ENCODE measurements around the gene RANBP1.

The RANBP1 gene

DNA sequence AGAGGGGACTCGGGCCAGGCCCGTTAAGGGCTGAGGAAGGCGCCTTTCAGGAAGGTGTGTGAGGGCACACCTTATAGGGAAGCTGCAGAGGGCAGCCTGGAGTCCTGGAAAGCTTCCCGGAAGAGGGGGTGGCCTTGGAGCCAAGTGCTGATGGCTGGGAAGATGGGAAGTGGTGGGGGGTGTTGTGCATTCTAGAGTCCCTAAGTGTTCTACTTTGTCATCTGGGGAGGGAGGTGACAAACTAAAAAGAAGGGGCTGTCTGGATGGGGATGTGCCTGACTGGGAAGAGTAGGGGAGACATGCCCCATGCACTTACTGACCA is 22.5 kb downstream of the RANBP1 start:
- no peak overlapping the region for H3K27ac ChIP-seq (ENCODE audit: low read length)
- no peaks in the 10 kb centered on the region for H3K4me1 ChIP-seq (ENCODE audit: control insufficient read depth, low read depth, low read length)
- no peak overlapping the region for H3K9ac ChIP-seq (ENCODE audit: low read length)
- H3K9me3 ChIP-seq (ENCODE audit: control insufficient read depth, low read depth, low read length), result no peaks in the 10 kb centered on the region
- peaks cover 3% of the 10 kb centered on the region for H3K36me3 ChIP-seq (ENCODE audit: control insufficient read depth, low read depth, low read length)
- H3K4me3 ChIP-seq (ENCODE audit: low read length), result no peak overlapping the region
- H3K27me3 ChIP-seq (ENCODE audit: control insufficient read depth, insufficient read depth, low read length), result no peaks in the 10 kb centered on the region

GRCh38 chr22:20138868-20139267 is 23.0 kb downstream of the RANBP1 start:
- Histone ChIP-seq H3K36me3 (ENCODE audit: control insufficient read depth, low read depth, low read length) (peaks cover 3% of the 10 kb centered on the region), H3K27ac (ENCODE audit: low read length) (no peak overlapping the region), H3K4me3 (ENCODE audit: low read length) (no peak overlapping the region), H3K4me1 (ENCODE audit: control insufficient read depth, low read depth, low read length) (no peaks in the 10 kb centered on the region), H3K27me3 (ENCODE audit: control insufficient read depth, insufficient read depth, low read length) (no peaks in the 10 kb centered on the region), H3K9ac (ENCODE audit: low read length) (no peak overlapping the region), H3K9me3 (ENCODE audit: control insufficient read depth, low read depth, low read length) (no peaks in the 10 kb centered on the region)

- Histone ChIP-seq H3K9me3 (ENCODE audit: control insufficient read depth, low read depth, low read length) (no peaks in the 10 kb centered on the region), H3K27ac (ENCODE audit: low read length) (no peak overlapping the region), H3K36me3 (ENCODE audit: control insufficient read depth, low read depth, low read length) (peaks cover 3% of the 10 kb centered on the region), H3K4me1 (ENCODE audit: control insufficient read depth, low read depth, low read length) (no peaks in the 10 kb centered on the region), H3K27me3 (ENCODE audit: control insufficient read depth, insufficient read depth, low read length) (no peaks in the 10 kb centered on the region), H3K4me3 (ENCODE audit: low read length) (no peak overlapping the region), H3K9ac (ENCODE audit: low read length) (no peak overlapping the region)
Measured at GRCh38 chr22:20139391-20140106, 23.6 kb downstream of the RANBP1 start.

DNA sequence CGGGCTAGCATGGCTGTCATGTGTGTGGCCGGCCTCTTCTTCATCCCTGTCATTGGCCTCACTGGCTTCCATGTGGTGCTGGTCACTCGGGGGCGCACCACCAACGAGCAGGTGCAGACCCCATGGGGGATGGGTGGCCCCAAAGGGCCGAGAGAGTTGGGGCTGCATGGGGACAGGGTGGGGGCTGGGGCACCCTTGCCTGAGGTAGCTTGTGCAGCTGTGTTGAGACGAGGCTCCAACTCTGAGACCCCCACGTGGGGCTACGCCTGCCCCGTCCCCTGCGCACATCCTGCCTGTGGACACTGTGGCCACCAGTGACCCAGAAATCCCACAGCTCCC is 24.2 kb downstream of the RANBP1 start:
- no peak overlapping the region for H3K9ac ChIP-seq (ENCODE audit: low read length)
- peaks cover 3% of the 10 kb centered on the region for H3K36me3 ChIP-seq (ENCODE audit: control insufficient read depth, low read depth, low read length)
- H3K27me3 ChIP-seq (ENCODE audit: control insufficient read depth, insufficient read depth, low read length), result no peaks in the 10 kb centered on the region
- no peak overlapping the region for H3K4me3 ChIP-seq (ENCODE audit: low read length)
- H3K9me3 ChIP-seq (ENCODE audit: control insufficient read depth, low read depth, low read length), result no peaks in the 10 kb centered on the region
- no peak overlapping the region for H3K27ac ChIP-seq (ENCODE audit: low read length)
- H3K4me1 ChIP-seq (ENCODE audit: control insufficient read depth, low read depth, low read length), result no peaks in the 10 kb centered on the region

GRCh38 chr22:20140521-20140964 is 24.6 kb downstream of the RANBP1 start:
- Histone ChIP-seq H3K36me3 (ENCODE audit: control insufficient read depth, low read depth, low read length) (peaks cover 3% of the 10 kb centered on the region), H3K4me1 (ENCODE audit: control insufficient read depth, low read depth, low read length) (no peaks in the 10 kb centered on the region), H3K9me3 (ENCODE audit: control insufficient read depth, low read depth, low read length) (no peaks in the 10 kb centered on the region), H3K4me3 (ENCODE audit: low read length) (no peak overlapping the region), H3K27ac (ENCODE audit: low read length) (no peak overlapping the region), H3K27me3 (ENCODE audit: control insufficient read depth, insufficient read depth, low read length) (no peaks in the 10 kb centered on the region), H3K9ac (ENCODE audit: low read length) (no peak overlapping the region)

DNA sequence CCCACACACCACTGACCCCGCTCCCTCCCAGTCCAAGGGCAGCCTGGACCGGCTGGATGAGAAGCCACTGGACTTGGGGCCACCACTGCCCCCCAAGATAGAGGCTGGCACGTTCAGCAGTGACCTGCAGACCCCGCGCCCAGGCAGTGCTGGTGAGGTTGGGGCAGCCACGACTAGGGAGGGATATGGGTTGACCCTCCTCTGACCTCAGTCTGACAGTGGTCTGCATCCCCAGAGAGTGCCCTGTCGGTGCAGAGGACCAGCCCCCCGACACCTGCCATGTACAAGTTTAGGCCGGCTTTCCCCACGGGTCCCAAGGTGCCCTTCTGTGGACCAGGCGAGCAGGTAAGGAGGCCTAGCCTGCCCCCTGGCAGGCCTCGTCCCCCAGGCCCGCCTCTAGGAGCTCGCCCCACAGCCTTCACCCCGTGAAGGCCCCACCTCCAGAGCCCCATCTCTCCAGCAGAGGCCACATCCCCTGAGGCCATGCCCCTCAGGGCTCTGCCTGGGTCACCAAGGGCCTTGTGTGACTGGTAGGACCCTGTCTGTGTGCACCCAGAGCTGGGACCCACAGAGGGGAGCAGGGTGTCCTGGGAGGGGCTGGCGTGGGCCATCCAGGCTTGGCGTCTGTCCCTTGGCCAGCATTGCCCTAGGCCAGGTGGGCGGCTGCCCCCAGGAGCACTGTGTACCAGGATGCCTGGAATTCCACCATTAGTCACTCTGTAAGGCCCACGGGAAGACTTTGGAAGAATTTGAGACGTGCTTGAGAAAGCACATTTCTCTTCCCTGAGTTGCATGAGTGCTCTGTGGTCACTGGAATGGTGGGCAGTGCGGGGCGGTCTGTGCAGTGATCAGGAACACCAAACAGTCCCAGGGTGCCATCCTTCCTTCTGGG is 25.5 kb downstream of the RANBP1 start:
- Histone ChIP-seq H3K27ac (ENCODE audit: low read length) (no peak overlapping the region), H3K9me3 (ENCODE audit: control insufficient read depth, low read depth, low read length) (no peaks in the 10 kb centered on the region), H3K4me1 (ENCODE audit: control insufficient read depth, low read depth, low read length) (no peaks in the 10 kb centered on the region), H3K4me3 (ENCODE audit: low read length) (no peak overlapping the region), H3K27me3 (ENCODE audit: control insufficient read depth, insufficient read depth, low read length) (no peaks in the 10 kb centered on the region), H3K9ac (ENCODE audit: low read length) (no peak overlapping the region), H3K36me3 (ENCODE audit: control insufficient read depth, low read depth, low read length) (peaks cover 3% of the 10 kb centered on the region)

DNA sequence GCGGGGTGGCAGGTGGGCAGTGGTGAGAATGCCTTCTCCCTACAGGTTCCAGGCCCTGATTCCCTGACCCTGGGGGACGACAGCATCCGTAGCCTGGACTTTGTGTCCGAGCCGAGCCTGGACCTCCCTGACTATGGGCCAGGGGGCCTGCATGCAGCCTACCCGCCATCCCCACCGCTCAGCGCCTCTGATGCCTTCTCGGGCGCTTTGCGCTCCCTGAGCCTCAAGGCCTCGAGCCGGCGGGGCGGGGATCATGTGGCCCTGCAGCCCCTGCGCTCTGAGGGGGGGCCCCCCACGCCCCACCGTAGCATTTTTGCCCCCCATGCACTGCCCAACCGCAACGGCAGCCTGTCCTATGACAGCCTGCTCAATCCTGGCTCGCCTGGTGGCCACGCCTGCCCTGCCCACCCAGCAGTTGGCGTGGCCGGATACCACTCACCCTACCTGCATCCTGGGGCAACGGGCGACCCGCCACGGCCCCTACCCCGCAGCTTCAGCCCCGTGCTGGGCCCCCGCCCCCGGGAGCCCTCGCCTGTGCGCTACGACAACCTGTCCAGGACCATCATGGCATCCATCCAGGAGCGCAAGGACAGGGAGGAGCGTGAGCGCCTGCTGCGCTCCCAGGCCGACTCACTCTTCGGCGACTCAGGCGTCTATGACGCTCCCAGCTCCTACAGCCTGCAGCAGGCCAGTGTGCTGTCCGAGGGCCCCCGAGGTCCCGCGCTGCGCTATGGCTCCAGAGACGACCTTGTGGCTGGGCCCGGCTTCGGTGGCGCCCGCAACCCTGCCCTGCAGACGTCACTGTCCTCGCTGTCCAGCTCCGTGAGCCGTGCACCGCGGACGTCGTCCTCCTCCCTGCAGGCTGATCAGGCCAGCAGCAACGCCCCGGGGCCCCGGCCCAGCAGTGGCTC is 27.1 kb downstream of the RANBP1 start:
- peaks cover 3% of the 10 kb centered on the region for H3K36me3 ChIP-seq (ENCODE audit: control insufficient read depth, low read depth, low read length)
- no peaks in the 10 kb centered on the region for H3K9me3 ChIP-seq (ENCODE audit: control insufficient read depth, low read depth, low read length)
- no peak overlapping the region for H3K27ac ChIP-seq (ENCODE audit: low read length)
- no peaks in the 10 kb centered on the region for H3K27me3 ChIP-seq (ENCODE audit: control insufficient read depth, insufficient read depth, low read length)
- no peak overlapping the region for H3K4me3 ChIP-seq (ENCODE audit: low read length)
- no peak overlapping the region for H3K9ac ChIP-seq (ENCODE audit: low read length)
- H3K4me1 ChIP-seq (ENCODE audit: control insufficient read depth, low read depth, low read length), result no peaks in the 10 kb centered on the region

- Histone ChIP-seq H3K9ac (ENCODE audit: low read length) (no peak overlapping the region), H3K9me3 (ENCODE audit: control insufficient read depth, low read depth, low read length) (no peaks in the 10 kb centered on the region), H3K27ac (ENCODE audit: low read length) (no peak overlapping the region), H3K36me3 (ENCODE audit: control insufficient read depth, low read depth, low read length) (peaks cover 3% of the 10 kb centered on the region), H3K4me3 (ENCODE audit: low read length) (no peak overlapping the region), H3K4me1 (ENCODE audit: control insufficient read depth, low read depth, low read length) (no peaks in the 10 kb centered on the region), H3K27me3 (ENCODE audit: control insufficient read depth, insufficient read depth, low read length) (no peaks in the 10 kb centered on the region)
Measured at GRCh38 chr22:20143883-20144665, 28.2 kb downstream of the RANBP1 start.

DNA sequence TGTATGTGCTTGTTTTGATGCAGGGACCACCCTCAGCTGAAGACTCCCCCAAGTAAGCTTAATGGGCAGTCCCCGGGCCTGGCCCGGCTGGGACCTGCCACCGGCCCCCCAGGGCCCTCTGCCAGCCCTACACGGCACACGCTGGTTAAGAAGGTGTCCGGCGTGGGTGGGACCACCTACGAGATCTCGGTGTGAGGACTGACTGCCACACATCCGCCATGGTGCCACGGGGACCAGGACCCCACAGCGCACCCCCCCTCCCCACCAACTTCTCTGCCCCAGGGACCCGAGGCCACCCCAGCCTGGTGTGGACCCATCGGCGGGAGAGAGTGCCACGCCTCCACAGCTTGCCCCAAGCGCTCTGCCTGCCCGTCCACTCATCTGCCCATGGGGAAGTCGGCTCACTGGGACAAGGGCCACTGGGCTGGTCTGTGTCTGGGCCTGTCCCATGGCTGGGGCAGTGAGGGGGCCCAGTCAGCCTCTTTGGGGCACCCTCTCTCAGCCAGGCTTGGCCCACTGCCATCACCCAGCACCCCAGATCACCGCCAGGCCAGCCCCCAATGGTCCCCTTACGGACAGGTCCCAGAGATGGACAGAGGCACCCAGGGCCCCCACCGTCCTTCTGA is 29.4 kb downstream of the RANBP1 start:
- Histone ChIP-seq H3K4me1 (ENCODE audit: control insufficient read depth, low read depth, low read length) (no peaks in the 10 kb centered on the region), H3K4me3 (ENCODE audit: low read length) (no peak overlapping the region), H3K27me3 (ENCODE audit: control insufficient read depth, insufficient read depth, low read length) (no peaks in the 10 kb centered on the region), H3K9me3 (ENCODE audit: control insufficient read depth, low read depth, low read length) (no peaks in the 10 kb centered on the region), H3K9ac (ENCODE audit: low read length) (no peak overlapping the region), H3K36me3 (ENCODE audit: control insufficient read depth, low read depth, low read length) (no peaks in the 10 kb centered on the region), H3K27ac (ENCODE audit: low read length) (no peak overlapping the region)

DNA sequence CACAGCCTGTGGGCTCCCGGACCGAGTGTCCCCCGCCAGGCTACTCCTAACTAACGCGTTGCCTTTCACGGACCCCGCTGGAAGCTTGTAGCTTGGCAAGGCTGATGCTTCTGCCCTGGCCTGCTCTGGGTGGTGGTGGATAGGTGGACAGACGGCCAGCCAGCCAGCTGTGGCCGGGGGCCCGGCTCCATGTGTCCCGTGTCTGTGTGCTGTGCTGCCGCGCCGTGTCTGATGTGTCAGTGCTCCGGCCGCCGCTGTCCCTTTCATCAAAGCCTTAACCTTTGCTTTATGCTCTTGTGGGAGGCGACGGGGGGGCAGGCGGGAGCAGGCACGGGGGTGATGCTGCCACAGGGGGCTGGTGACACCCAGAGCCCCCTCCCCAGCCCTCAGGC is 29.9 kb downstream of the RANBP1 start:
- Histone ChIP-seq H3K4me3 (ENCODE audit: low read length) (no peak overlapping the region), H3K27me3 (ENCODE audit: control insufficient read depth, insufficient read depth, low read length) (no peaks in the 10 kb centered on the region), H3K27ac (ENCODE audit: low read length) (no peak overlapping the region), H3K9ac (ENCODE audit: low read length) (no peak overlapping the region), H3K4me1 (ENCODE audit: control insufficient read depth, low read depth, low read length) (no peaks in the 10 kb centered on the region), H3K36me3 (ENCODE audit: control insufficient read depth, low read depth, low read length) (no peaks in the 10 kb centered on the region), H3K9me3 (ENCODE audit: control insufficient read depth, low read depth, low read length) (no peaks in the 10 kb centered on the region)

Data from iPS-18a (cell line).